HG02970 (cell line): Measurements from ENCODE around the gene PTDSS2.

ENCODE experiments used
- ATAC-seq: cut with Tn5 transposase; IDR thresholded peaks from one replicate; pipeline ENCODE4 v1.9.1; 2021; ENCODE audit warnings: mild to moderate bottlenecking, moderate library complexity, moderate number of reproducible peaks; ENCODE audit not compliant: unreplicated experiment, low FRiP score

PTDSS2 gene

DNA sequence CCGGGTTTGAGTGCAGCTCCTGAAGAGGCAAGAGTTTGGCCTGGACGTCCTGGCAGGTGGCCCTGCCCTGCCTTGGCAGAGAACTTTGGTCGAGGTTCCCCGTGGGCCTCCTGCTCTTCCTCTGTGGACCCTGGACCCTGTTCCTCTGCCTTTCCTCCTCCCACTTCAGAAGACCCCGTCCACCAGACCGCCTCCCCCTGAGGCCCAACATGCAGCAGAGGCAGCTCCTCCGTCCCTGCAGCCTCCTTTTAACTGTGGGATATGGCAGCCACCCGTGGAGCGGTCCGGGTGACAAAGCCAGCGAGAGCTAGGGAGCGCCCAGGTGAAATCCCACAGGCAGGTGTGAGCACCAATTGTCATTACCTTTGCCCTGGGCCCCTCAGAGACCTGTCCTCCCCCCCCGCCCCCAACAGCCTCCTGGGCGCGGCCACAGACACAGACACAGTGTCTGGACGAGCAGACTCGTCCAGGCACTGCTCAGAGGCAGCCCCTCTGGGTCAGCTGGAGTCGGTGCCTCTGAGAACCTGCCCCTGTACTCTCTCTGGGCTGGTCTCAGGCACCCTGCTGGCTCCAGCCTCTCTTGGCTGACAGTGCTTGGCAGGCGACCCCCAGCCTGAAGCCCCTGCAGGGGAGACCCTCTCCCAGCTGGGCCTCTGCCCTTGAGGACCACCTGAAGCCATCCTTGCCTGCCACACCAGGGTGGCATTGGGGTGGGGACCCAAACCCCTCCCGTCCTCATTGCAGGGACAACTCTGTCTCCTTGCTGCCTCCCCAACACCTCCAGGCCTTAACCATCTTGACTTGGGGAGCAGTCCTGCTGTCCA lies 4.1 kb upstream of the PTDSS2 start:
- ATAC-seq = no peak

DNA sequence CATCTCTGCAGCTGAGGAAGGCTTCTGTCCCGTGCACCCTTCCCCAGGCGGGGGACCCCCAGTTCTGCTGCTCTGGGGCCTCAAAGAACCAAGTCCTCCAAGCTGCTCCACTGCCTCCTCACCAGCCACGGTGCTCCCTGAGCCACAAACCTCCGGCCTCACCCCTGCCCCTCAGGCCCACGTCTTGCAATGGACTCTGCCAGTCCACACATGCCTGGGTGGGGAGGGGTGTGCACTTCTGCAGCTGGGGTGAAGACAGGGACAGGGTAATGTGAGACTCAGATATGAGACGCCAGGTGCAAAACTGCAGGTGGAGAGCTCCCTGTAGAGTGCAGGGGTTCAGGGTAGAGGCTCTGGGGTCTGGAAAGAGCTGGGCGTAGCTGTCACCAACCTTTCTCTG lies 3.2 kb upstream of the PTDSS2 start:
- no peak for ATAC-seq

DNA sequence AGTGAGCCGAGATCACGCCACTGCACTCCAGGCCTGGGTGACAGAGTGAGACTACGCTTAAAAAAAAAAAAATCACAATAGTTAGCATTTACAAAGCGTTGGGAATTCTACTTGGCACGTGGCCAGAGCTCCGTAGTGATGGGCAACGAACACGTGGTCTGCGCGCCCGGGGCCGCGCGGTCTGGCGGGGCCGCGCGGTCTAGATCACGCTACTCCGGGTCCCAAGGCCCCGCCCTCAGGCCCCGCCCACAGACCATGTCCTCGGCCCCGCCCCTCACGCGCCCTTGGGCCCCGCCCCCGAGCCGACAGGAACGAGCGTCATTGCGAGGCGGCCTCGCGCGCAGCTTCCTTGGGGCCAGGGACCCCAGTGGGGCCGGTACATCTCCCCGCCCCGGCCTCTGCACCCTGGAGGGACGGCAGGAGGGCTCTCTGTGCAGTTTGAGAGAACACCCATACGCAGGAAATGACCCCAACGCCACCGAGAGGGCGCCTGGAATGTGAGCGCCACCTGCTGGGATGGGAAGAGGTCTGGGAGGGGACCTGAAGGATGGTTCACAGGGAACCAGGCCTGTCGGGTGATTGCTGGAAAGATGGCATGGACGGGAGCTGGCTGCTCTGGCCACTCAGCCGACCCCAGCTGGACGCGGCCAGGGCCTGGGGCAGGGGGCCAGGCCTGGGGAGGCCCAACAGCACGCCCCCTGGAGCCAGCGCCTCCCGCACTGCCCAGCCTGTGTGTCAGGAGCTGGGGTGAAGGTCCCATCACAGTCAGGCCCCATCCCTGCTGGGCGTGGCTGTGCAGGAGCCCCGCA lies 2.0 kb upstream of the PTDSS2 start:
- peak; percentile 49 for ATAC-seq

DNA sequence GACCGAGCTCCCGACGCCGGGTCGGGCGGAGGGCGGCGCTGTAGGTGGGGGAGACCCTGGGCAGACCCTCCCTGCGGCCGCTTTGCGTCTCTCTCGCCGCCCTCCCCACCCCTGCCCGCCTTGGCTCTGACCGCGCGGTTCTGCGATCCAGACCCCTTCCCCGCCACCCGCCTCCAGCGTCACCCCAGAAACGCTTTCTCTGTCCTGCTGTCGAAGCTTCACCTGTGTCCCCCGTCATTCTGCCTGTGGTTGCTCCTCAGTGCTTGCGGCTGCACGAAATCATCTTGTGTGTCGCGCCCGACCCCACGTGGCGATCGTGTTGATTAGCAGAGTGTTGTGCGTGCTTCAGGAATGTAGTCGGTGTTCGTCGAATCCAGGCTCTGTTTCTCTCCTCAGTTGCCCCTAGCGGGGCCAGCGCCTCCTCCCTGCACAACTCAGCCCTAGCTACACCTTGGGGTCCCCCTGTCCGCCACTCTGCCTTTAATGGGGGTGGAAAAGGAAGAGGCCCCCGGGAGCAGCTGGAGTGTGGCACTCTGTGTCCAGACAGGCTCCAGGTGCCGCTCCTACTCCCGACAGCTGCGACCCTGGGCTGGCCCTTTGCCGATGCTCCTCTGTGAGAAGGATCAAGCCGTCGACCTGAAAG lies 851 bp downstream of the PTDSS2 start:
- ATAC-seq = no peak

DNA sequence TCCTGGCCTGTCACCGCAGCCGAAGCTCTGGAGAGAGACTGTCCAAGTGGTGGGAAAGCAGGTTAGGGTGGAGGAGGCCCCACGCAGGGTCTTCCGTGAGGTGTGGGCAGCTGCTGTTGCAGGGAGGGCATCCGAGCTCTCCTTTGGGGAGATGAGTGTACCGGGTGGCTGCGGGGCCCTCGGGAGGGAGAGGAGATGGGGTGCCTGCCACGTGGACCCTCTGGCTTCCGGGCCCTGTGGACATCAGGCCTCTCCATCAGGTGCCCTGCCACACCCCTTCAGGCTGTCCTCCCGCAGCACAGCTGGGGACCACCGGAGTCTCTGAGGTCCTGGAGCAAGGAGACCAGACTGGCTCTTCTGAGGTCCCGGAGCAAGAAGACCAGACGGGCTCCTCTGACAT lies 1.7 kb downstream of the PTDSS2 start:
- ATAC-seq = no peak

DNA sequence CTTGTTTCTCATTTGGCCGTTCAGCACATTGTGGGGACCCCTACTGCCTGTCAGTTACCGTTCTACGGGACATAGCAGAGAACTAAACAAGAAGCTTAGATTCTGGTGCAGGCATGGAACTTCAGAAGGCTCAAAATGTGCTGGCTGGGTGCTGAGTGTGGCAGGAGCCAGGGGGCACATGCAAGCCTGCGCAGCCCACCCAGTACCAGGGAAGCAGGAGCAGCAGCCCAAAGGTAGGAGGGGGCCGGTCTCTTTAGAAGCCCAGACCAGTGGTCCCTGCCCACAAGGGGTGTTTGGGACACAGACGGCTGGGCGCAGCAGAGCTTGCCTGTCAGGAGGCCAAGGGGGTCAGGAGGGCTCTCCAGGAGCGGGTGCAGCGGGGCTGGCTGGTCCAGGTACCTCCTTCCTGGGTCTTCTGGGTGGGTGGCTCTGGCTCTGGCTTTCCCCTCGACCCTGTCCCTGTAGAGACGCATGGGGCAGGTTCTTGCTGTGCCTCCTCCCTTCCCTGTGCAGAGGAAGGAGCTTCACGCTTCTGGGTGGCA lies 2.2 kb downstream of the PTDSS2 start:
- no peak for ATAC-seq

DNA sequence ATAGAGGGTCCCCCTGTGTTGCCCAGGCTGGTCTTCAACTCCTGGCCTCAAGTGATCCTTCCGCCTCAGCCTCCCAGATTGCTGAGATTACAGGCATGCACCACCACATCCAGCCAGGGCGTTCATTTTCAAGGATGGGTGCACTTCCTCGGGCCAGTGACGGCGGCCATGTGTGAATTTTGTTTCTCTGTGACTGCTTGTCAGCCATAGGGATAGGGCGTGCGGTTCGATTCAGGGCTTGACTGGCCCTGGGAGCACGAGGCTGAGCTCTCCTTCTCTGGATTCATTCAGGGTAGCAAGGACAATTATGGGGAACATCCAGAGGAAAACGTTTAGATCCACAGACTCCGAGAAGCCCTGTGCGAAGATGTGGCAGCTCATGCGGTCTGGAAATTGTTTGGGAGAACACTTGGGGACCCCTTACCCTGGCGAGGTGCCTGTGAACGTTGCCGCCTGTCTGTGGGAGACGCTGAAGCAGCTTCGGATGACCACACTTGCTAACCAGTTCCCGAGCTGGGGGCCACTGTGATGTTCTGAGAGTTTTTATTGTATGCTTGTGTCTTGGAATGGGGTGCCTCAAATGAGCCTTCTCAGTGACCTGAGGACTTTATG lies 2.9 kb downstream of the PTDSS2 start:
- no peak for ATAC-seq

DNA sequence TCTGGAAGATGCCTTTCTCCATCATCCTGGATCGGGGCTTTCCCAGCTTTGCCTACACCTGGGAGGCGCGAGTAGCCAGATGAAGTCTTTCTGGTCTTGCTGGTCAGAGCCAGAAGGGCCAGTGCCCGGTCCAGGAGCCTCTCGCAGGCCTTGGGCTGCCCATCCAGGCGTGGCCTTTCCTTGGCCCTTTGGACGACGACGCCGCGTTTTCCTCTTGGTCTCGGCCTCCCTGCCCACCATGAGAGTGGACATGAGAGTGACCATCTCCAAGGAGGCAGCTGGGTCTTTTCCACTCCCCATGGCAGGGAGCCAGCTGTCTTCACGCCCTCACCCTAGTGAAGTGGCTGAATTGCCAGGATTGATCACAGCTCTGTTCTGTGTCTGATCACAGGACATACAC lies 3.5 kb downstream of the PTDSS2 start:
- no peak for ATAC-seq

DNA sequence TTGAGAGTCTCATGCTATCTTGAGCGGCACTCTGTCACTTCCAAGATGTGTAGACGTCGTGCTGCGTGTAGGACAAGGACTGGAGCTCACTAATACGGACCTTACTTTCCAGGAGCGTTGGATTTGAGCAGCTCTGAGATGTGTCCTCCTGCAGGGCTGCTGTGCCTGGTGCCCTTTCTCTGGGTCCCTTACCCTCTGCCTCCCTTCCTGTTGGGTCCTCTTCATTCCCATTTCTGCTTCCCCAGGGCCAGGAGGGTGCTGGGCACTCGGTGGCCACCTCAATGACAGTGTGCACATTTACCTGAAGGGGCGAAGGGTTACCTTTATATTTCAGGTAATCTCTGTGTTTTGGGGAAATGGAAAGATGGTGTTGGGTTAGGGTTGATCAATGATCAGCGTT lies 4.0 kb downstream of the PTDSS2 start:
- no peak for ATAC-seq

DNA sequence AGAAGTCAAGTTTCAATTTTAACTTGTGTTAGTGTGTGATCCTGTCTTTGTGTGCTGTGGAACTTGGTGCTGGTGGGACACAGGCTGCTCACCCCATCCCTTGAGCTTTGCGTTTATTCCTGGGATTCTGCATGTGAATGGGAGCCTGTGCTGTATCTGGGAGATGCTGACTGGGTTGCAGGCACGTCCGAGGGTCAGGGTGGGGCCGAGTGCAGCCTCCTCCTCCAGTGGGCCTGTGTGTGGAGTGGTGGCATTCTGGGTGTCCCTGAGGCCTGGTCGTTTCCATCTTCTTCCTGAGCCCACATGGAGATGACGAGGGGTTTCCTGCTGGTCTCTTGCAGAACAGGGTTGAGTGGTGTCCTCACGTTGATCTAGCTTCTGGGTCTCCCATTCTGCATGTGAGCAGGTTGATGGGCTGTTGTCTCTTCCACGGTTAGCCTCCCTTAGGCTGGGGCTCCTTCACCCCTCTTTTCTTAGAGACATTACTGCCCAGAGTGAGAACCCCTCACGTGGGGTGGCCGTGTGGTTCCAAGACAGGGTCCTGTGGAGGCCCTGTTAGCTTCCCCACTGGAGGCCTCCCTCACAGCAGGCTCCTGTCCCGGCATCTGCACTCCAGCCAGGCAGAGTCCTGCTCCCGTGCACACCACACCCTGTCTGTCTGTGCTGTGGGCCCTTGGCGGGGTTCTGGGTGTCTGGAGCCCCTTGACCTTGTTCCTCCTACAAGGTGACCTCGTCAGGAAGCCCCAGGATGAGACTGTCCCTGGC lies 4.9 kb downstream of the PTDSS2 start:
- ATAC-seq = no peak

DNA sequence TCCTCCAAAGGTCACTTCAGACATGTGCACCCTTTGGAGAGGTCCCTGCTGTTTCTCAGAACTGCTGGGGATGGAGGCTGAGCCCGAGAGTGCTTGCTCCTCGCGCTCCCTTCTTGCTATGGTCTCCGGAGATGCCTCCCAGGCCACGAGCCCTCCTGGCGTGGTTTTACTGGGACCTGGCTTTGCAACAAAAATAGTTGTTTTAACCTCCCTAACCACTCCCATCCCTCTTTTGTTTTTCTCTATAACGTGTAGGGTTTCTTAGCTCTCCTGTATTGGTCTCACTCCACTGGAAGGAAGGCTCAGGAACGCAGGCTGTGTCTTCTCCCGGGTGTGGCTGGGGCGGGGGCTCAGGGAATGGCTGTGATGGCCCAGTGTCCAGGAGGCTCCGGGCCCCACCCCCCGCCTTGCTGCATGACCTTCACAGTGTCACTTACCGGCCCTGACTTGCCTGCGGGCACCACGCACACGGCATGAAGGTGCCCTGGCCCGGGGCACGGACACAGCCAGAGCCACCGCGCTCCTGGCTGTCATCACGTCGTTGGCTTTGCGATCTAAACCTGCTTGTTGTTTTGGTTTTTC lies 5.6 kb downstream of the PTDSS2 start:
- no peak for ATAC-seq

DNA sequence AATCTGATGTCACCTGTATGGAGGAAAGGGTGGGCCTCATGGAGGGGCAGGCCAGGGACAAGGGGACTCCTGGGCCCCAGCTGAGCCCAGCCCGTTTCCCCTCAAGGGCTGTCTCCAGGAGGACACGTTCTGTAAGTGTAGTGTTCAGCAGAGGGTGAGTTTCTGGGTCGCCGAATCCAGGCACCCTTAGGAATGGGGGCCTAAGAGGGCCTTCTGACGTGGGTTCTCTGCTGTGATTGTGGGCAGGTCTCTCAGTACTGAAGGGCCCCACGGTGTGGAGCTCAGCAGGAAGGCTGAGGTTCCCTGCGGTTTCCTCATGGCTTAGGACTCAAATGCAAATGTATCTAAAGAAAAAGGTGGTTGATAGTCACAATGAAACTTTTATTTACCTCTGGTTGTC lies 6.5 kb downstream of the PTDSS2 start:
- no peak for ATAC-seq

DNA sequence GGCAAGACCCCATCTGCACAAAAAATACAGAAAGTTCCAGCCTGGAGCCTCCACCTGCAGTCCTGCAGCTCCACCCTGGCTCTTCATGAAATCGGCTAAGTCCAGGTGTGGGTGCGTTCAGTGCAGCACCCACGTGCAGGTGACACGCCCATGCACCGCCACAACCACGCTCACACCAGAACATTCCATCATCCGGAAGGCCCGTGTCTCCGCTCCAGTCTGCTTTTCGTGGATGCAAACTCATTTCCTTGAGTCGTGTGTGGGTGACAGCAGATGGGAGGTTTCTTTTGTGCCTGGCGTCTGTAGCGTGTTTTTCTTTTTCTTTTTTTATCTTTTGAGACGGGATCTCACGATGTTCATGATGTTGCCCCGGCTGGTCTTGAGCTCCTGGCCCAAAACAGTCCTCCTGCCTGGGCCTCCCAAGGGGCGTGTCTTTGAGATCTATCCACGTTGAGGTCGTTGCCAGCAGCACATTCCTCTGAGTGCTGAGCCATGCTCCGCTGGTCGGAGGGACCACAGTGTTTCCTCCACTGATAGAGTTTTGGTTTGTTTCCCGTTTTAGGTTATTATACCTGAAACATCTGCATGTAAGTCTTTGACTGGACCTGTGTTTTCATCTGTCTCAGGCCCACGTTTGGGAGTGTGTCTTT lies 7.2 kb downstream of the PTDSS2 start:
- ATAC-seq = no peak

DNA sequence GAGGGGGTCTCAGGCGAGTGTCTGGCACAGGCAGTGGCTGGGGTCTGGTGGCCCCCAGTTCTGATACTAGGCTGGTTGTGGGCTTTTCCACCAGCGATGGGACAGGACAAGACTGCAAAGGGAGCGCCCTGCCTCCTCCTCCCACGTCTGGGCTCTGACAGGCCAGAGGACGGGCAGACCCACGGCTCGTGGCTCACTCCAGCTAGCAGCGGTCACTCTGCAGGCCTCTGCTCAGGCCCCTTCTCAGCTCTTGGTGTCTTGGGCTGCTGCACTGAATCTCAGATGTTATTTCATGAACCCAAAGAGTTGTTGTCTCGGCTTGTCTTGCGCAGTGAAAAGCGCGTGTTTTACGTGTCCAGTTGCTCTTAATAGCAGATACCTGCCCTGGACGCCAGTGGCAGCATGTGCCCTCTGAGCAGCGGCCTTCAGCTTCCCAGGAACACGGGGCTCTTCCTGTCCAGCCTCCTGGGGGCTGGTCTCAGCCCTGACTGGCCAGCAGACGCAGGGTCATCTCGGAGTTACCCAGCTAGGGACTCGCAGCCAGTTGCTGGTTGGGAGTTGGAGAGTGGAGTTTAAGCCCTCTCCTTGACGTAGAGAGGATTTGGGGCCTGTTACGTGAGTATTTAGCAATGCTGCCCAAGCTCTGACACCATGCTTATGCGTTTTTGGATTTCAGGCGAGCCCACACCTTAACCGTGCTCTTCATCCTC lies 9.6 kb downstream of the PTDSS2 start:
- ATAC-seq = no peak

DNA sequence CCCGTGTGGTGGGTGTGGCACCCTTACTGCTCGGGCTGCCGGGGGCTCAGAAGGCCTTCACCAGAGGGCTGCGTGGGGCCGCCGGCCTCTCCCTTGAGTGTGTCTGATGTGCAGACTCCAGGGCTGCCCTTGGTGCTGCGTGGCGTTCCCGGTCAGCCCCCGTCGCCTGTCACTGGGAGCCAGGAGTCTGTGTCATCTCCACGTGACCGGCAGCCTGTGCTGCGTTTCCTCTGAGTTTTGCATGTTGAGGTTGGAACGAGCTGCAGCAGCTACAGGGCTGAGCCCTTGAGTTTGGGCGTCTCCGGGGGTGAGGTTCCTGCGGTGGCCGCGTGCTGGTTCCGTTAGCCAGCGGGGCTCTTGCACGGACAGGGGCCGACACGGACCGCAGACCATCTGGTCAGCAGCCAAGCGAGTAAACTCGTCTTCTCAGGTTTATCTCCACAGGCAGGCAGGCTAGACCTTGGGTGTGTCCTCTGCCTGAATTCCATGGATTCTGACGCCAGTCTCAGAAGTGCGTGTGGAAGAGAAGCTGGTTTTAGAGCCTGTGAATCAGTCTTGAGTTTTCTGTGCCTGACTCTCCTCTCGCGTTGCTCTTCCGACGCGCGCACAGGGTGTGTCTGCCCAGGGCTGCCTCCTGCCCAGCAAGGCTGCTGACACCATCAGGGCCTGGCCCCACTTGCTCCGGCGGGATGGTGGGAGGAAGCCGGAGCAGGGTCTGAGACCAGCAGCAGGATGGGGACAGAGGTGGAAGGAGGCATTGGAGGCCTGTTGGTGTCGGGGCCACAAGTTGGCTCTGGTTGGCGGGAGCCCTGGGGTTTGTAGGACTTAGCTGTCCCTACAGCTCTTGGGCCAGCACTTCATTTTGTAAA lies 10.5 kb downstream of the PTDSS2 start:
- ATAC-seq = no peak

DNA sequence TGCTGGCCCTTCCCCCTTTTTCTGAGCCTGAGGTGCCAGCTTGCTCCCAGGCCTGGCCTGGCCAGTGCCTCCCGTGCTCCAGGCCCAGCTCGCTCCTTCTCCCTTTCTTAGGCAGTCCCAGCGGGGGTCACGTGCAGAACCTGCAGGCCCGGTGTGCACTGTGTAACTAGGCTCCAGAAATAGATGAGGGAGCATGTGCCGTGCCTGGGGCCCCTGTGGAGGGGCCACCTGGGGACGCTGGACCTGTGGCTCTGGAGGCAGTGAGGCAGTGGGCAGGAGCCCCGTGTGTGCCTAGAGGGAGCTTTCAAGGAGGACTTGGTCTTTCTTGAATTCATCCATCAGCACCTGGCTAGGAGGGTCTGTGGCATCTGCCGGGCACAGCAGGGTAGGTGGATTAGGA lies 11.5 kb downstream of the PTDSS2 start:
- ATAC-seq = no peak

DNA sequence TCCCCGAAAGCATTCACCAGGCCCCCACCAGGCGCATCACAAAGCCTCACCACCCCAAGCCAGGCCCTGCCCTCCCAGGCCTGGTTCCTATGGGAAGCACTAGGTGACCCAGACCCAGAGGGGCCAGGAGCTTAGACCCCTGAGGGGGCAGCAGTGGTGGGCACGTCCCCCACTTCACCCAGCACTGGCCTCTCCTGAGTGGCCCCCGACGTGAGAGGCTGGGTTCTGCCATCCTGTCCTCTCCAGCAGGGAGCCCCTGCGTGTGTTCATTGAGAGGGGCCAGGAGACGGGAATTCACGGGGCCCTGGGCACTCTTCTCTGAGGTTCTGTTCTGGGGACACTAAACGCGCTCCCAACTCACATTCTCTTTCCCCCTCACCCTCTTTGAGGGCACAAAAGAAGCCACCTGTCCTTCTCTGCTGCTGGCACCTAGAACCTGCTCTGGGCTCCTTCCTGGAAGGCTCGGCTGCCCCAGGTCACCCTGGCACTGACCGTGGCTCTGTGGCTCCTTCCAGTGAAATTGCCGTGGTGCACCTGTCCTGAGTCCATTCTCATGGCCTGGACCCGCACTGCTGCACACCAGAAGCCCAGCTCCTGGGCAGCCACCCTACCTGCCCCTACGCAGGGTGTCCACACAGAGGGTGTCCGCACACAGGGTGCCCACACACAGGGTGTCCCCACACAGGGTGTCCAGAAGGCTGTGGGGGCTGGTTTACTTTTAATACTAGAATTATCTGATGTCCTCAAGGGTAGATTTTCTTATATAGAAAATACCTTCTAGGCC lies 12.2 kb downstream of the PTDSS2 start:
- ATAC-seq = no peak
